Umbilical cord (tissue), 2 donors: Measurements from ENCODE around the gene ETS2. TPM values are rescaled to one million over a fixed set of nuclear protein-coding genes. Genes with fewer than 3 reads are reported as not detected.
"Not testable (repeated sequence)": the region's sequence is repeated elsewhere in the genome, so short reads cannot be mapped to it uniquely, and the experiment has no call there.

ENCODE experiments used
- DNase-seq: peaks from one replicate; pipeline ENCODE4 v3.0.0-alpha.2; 2015; ENCODE audit warnings: low spot score
- total RNA-seq: library from RNA; depleted of rRNA; stranded (reverse); fragments of >200 nt; gene quantifications from one replicate; pipeline ENCODE4 v1.2.3, GENCODE V29; 2014; ENCODE audit warnings: low replicate concordance; ENCODE audit not compliant: insufficient read depth

The ETS2 gene
- total RNA-seq, 1 donor from 2014 or later = 77.0 TPM

DNA sequence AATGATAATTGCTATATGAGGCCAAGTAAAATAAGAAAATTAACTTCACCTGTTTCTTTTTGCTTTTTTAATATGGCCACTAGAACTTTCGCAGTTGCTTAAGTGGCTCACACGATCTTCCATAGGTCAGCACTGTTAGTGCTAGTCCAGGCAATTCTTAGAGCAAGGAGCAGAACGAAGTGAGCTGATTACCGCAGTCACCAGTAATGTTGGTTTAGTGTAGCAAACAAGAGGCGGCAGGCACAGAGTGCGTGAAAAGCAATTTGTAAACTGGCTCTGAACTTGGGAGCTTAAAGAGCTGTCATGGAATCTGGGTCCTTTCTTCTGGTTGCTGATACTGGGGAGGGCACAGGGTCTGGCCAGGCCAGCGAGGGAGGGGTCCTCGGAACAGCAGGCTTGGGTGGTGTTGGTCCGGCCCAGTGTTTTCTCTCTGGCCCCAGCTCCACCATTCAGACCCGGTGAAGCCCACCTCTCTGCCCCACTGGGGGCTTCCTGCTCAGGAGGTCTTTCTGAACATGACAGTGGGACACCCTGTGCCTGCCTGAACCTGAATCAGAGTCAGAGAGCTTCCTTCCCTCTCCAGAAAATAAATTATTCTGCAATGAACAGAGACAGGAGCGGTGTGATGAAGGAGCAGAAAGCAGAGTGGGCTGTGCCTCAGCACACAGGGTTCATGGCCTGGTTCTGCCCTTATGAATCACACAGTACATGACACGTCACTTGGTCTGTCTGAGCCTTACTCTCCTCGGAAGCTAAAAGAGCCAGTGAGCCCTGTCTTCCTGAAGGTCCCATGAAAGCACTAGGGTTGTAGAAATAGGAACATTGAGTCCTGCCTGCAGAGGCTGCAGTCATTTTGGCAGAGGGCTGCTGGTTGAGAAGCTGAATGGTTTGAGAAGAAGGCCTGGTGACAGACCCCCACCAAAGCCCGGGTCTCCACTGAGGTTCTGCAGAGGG lies 11.9 kb downstream of the ETS2 start:
- peak; percentile 54 for DNase-seq

DNA sequence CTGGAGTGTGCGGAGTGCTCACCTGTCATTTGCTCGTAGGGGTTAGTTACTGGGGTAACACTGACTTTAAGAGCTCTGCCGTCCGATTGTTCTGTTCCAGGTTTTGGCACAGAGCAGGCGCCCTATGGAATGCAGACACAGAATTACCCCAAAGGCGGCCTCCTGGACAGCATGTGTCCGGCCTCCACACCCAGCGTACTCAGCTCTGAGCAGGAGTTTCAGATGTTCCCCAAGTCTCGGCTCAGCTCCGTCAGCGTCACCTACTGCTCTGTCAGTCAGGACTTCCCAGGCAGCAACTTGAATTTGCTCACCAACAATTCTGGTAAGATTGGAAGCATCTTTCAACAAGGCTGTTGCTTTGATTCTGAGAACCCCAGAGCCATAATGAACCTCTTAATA lies 12.6 kb downstream of the ETS2 start:
- DNase-seq = no peak

DNA sequence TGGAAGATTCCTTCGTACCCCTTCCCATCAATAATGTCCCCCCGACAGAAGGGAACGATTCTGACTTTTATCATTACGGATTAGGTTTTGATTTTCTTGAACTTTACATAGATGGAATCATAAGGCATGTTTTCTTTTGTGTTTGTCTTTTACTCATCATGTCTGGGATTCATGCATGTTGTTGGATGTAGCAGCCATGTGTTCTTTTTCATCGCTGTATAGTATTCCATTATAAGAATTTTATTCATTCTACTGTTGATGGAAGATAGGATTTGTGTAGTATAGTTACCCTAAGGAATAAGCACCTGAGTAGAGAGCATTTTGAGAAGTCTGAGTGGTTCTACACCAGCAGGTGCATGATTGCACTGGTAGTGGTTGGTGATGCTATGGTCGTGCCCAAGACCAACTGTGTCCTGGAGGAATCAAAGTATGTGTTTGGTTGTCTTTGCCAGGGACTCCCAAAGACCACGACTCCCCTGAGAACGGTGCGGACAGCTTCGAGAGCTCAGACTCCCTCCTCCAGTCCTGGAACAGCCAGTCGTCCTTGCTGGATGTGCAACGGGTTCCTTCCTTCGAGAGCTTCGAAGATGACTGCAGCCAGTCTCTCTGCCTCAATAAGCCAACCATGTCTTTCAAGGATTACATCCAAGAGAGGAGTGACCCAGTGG lies 13.5 kb downstream of the ETS2 start:
- DNase-seq = no peak

DNA sequence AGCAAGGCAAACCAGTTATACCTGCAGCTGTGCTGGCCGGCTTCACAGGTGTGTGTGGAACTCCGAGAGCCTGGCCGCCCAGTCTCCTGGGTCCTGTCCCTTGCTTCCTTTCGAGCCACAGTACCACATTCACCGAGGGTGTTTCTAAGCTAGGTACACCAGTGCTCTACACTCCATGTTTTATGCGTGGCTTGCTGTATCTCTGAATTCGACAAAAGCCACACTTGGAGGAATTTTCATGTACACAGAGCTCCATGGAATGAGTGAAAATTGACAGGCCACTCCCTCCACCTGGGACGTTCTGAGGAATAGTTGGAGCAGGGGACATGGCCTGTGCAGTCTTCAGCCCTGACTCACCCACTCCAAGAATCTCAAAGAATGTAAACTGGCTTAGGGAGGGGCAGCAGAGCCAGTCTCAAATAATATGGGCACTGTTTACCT lies 14.0 kb downstream of the ETS2 start:
- DNase-seq = peak; percentile 52

DNA sequence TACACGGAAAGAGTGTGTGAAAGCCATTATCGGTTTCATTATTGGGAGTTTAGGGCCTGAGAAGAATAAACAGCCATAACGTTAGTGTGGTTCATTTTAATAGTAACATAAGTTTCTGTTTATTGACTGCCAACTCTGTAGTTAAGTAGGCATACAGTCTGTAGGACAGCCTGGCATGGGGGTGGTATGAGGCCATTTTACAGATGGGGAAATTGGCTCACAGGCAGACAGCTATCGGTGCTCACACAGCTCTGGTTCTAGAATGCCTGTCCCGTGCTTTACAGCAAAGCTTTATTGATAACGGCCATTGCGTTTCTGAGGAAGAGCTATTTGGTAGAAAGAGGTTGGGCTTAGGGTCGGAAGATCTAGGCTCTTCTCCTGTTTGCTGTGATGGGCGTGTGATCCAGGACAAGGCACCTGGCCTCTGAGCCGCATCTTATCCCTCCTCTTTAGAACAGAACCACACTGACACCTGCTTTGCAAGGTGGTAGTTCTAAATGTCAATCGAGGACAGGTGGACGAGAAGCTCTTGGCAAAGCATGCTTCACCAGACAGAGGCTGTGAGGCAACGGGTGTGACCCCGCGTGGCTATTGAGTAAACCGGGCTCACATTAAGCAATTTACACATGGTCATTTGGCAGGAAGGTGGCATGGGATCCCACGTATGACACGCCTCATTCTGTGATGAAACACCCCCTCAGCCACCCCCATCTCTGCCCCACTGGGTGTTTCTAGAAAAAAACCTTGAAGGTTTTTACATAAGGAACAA lies 14.9 kb downstream of the ETS2 start:
- no peak for DNase-seq

DNA sequence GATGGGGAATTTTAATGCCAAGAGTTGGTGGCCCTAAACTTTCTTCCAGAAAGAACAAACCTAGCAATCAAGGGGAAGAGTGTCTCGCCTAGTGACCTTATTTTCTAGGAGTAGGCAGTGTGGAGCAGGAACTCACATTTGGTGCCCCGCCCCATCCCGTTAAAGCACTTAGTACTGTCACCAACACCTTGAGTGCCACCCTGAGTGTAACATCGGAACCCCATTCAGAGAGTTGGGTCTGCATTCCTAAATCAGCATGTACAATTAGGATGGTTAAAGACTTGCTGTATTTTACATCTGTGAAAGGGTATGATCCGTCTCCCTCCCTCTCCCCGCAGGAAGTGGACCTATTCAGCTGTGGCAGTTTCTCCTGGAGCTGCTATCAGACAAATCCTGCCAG lies 15.5 kb downstream of the ETS2 start:
- no peak for DNase-seq

DNA sequence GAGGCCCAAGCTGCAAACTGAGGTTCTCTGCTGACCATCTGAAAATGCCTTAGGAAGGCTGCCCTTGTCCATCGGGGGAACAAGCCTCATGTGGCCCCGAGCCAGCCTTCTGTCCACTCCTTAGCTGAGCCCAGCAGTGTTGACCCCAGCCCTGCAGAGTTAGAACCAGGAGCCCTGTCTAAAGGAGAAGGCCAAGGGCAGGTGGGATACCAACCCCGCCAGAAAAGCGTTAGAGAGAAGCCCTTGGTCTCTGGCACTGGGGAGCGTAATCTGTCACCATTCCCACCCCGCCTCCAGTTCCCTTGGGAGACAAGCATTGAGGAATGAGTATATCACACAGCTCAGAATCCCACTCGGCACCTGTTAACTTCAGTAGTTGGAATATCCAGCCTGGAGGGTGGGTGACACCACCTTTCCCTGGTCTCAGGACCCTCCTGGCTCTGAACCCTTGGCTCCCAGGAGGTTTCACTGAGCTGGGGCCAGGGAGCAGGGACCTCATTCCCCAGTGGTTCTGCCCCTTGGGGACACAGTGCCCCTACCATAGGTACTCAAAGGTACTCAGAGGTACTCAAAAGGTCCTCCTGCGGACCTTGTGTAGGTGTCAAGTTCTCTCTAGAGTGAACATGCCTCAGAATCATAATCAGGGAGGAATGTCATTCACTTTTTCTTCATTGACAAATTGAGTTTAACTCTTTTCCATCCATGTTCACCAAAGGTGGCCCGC lies 16.4 kb downstream of the ETS2 start:
- DNase-seq = no peak

DNA sequence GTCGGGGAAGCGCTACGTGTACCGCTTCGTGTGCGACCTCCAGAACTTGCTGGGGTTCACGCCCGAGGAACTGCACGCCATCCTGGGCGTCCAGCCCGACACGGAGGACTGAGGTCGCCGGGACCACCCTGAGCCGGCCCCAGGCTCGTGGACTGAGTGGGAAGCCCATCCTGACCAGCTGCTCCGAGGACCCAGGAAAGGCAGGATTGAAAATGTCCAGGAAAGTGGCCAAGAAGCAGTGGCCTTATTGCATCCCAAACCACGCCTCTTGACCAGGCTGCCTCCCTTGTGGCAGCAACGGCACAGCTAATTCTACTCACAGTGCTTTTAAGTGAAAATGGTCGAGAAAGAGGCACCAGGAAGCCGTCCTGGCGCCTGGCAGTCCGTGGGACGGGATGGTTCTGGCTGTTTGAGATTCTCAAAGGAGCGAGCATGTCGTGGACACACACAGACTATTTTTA lies 17.1 kb downstream of the ETS2 start:
- no peak for DNase-seq

DNA sequence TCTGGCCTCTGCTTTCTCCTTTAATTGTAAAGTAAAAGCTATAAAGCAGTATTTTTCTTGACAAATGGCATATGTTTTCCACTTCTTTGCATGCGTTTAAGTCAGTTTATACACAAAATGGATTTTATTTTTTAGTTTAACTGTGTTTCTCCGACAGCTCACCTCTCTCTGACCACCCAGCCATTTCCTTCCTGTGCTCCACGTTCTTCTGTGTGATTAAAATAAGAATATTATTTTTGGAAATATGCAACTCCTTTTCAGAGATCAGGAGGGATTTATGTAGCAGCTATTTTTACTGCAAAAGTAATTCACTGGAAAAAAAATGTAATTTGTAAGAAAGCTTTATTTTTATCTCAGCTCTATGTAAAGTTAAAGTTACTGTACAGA lies 18.0 kb downstream of the ETS2 start:
- peak; percentile 29 for DNase-seq

DNA sequence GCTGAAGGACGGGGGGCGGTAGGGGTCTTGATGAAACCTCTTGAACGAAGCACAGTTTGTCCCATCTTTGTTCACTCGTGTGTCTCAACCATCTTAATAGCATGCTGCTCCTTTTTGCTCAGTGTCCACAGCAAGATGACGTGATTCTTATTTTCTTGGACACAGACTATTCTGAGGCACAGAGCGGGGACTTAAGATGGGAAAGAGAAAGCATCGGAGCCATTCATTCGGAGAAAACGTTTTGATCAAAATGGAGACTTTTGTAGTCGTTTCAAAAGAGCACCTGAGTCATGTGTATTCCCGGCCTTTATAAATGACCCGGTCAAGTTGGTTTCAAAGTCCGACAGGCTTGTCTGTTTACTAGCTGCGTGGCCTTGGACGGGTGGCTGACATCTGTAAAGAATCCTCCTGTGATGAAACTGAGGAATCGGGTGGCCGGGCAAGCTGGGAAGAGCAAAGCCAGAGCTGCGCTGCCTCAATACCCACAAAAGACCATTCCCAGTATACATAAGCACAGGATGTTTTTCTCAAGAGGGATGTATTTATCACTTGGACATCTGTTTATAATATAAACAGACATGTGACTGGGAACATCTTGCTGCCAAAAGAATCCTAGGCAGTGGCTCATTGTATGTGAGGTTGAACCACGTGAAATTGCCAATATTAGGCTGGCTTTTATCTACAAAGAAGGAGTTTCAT lies 18.5 kb downstream of the ETS2 start:
- DNase-seq = no peak

DNA sequence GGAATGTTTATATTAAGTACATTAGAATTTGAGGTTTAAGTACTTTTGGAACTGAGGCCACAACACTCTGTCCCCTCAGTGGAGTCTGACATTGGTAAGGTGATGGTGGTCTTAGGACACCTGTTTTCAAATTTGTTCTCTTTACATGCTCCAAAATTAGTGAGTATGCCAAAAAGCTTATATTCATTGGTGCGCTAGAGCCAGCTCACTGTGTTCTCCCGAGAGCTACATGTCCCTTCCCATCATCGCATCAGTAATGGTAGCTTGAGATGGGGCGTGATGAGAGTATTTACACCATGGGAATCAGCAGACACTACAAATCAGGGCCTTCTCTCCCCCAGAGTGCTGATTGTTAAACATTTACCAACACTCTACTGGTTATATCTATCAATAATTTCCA lies 19.5 kb downstream of the ETS2 start:
- no peak for DNase-seq

DNA sequence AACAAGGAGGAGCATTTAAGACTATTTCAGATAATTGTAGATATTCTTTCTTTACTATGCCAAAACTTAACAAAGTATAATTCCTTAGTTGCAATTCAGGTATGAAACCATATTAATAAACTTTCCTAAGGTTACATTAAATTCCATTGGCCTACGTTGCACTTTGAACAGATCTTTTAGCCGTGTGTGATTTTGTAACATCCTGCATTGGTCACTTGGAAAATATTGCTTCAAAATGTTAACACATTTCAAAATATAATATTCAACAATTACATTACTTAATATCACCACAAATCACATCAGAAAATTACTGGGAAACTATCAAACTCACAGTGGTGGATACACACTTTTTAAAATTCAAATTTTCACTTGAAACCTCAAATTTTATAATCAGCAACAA lies 20.2 kb downstream of the ETS2 start:
- no peak for DNase-seq

DNA sequence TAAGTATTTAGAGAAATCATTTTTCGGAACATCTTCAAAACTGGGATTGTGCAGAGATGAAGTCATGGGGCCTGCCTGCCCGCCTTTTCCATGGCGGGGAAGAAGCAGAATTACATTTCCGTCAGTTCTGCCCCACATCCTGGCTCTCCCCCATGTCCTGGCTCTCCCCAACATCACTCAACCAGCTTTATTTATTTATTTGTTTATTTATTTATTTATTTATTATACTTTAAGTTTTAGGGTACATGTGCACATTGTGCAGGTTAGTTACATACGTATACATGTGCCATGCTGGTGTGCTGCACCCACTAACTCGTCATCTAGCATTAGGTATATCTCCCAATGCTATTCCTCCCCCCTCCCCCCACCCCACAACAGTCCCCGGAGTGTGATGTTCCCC lies 22.4 kb downstream of the ETS2 start:
- DNase-seq = not testable (repeated sequence)

DNA sequence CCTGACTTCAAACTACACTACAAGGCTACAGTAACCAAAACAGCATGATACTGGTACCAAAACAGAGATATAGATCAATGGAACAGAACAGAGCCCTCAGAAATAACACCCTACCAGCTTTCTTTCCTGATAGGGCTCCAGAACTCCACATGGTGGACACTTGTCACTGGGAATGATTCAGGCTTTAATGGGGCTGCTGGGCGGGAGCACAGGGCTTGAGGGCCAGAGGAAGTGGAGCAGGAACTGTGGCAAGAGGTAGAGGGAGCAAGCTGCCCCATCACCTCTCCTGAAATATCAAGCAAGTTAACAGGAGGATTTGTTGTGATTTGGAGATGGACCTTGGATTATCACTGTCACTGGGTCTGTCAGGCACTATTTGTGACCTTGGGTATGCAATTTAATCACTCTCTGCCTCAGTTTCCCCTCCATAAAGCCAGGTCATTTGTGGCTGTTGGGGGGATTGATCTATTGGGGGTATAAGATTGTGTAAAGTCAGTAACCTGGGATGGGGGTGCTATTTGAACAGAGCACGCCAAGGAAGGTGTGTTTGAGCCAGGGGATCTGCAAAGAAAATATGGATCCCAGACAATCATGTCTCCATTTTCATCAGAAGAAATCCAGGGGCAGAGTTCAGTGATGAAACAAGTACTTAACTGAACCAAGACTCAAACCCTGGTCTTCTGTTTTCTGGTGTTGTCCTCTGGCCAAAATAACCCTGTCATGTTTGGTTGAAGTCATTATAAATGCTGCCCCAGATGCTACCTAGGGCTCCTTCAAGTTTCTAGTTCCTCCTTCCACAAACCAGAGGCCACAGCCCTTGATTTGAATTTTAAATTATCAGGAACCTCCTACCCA lies 25.2 kb downstream of the ETS2 start:
- DNase-seq = no peak

DNA sequence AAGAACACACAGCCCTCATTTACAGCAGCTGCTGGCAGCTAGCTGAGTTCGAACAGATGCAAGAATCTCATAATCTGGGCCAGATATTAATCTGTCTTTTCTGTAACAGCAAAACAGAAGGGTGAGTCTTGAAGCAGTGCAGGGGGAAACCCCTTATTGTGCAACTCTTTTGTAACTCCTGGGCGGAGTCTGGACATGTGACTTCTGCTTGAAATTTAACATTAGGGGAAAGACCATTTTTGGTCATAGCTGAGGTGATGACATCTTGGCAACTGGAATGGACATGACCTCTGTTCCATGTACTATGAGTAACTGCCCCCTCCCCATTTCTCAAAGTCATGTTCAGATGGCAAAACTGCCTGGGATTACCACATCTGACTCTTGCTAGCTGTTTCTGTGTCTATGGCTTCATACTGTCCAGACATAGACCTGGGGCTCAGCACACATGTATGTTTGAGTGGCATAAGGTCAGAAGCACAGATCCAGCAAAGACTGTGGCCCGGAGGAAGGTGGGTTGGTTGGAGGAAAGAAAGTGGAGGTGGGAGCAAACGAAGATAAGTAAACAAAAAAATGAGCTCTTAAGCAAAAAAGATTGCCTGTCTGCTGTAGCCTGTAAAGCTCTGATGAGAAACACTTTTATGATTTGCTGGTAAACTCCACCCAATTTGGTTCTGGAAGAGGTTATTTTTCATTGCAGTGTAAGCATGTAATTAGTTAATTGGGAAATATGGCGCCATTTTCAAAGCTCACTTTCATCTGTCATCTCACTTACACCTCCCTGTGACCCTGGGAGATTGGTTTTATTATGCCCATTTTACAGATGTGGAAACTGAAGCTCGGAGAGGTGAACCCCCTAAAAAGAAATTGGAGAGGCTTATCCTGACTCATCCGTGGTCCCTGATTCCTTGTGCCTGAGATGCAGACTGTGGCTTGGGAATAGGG lies 26.1 kb downstream of the ETS2 start:
- peak; percentile 96 for DNase-seq

DNA sequence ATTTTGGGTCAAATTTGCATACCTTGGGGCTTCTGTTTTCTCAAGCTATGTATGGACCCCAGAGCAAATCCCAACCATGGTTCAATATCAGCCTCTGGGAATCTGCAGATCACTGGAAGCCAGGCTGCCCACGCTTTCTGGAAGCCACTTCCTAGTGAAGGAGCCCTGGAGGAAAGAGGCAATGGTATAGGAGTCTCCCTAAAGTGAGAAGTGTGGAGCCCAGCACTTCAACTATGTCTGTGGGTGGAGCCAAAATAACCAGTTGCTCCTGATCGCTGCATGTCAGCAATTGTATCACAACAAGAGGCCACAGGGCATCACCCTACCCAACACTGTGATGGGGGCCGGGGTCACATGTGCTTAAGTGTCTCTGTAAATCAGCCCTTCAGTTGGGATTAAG lies 26.9 kb downstream of the ETS2 start:
- DNase-seq = no peak

DNA sequence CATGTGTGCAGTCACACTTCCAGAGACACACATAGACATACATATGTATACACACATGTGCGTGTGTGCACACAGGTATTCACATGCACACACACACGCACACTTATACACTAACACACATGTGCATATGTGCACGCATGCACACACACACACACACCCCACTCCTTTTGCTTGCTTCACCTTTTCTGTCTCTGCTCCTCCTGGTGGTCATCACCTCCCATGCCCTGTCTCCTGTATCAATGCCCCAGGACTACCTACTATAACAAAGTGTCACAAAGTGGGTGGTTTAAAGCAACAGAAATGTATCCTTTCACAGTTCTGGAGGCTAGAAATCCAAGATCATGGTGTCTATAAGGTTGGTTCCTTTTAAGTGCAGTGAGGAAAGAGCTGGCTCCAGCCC lies 27.4 kb downstream of the ETS2 start:
- no peak for DNase-seq

DNA sequence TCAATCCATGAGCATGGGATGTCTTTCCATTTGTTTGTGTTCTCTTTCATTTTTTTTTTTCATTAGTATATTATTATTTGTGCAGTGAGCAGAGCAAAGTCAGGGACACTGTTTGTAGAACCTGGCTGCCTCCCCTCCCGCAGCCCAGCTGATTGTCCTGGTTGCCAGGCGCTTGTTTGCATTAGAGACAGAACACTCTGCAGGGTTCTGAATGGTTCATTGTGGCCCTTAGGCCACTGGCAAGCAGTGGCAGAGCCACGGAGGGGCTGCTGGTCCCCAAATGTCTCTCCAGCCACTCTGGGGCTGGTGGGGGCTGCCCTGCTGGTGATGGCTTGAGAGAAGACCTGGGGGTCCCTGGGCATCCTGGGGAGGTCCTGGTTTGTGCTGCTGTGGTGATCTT lies 29.0 kb downstream of the ETS2 start:
- DNase-seq = no peak
